KMS-11 (cell line): ENCODE results near the gene RBFOX2.
"Not testable (repeated sequence)": the region's sequence is repeated elsewhere in the genome, so short reads cannot be mapped to it uniquely, and the experiment has no call there.

Source experiments
- H2AFZ ChIP-seq: fragments of 200-600 bp; sonication (generic); 2 replicates; pipeline ENCODE4 v1.6.1; 2016; ENCODE audit warnings: antibody characterized with exemption, mixed run types, low read depth
- H3K27ac ChIP-seq: fragments of 200-600 bp; sonication (generic); 2 replicates; pipeline ENCODE4 v1.6.1; 2016; ENCODE audit warnings: mild to moderate bottlenecking, mixed run types
- H3K27me3 ChIP-seq: fragments of 200-600 bp; sonication (generic); 2 replicates; pipeline ENCODE4 v1.6.1; 2017; ENCODE audit warnings: mild to moderate bottlenecking, low read depth, mixed run types, moderate library complexity; ENCODE audit not compliant: insufficient read depth
- H3K36me3 ChIP-seq: fragments of 200-600 bp; sonication (generic); 2 replicates; pipeline ENCODE4 v1.6.1; 2017; ENCODE audit warnings: mild to moderate bottlenecking, mixed run types; ENCODE audit not compliant: insufficient read depth
- H3K4me1 ChIP-seq: fragments of 200-600 bp; sonication (generic); 2 replicates; pipeline ENCODE4 v1.6.1; 2016; ENCODE audit warnings: mild to moderate bottlenecking, low read depth, mixed run types; ENCODE audit not compliant: poor library complexity, severe bottlenecking
- H3K4me2 ChIP-seq: fragments of 200-600 bp; sonication (generic); 2 replicates; pipeline ENCODE4 v1.7.0; 2016; ENCODE audit warnings: mild to moderate bottlenecking, mixed run types
- H3K4me3 ChIP-seq: fragments of 200-600 bp; sonication (generic); IDR thresholded peaks from 2 replicates; pipeline ENCODE4 v1.6.1; 2017; ENCODE audit warnings: low read depth, low read length, mixed read lengths; ENCODE audit not compliant: insufficient read depth
- H3K79me2 ChIP-seq: fragments of 200-600 bp; sonication (generic); 2 replicates; pipeline ENCODE4 v1.6.1; 2016; ENCODE audit warnings: low read depth, mixed run types; ENCODE audit not compliant: insufficient read depth
- H3K9ac ChIP-seq: fragments of 200-600 bp; sonication (generic); 2 replicates; pipeline ENCODE4 v1.6.1; 2016; ENCODE audit warnings: mild to moderate bottlenecking, mixed run types
- H4K20me1 ChIP-seq: fragments of 200-600 bp; sonication (generic); 2 replicates; pipeline ENCODE4 v1.6.1; 2016; ENCODE audit warnings: mild to moderate bottlenecking, mixed run types; ENCODE audit not compliant: insufficient read depth
- CTCF ChIP-seq: fragments of 200-600 bp; sonication (generic); conservative IDR thresholded peaks from 2 replicates; pipeline ENCODE4 v1.6.1; 2017; ENCODE audit warnings: low read depth, mild to moderate bottlenecking, antibody characterized with exemption, low read length, moderate library complexity, mixed read lengths

Gene RBFOX2

GRCh38 chr22:35739076-35739930, 289.3 kb downstream of the RBFOX2 start:
- H3K27ac ChIP-seq = no peak overlapping the region
- H3K4me2 ChIP-seq = no peak overlapping the region
- no peaks in the 10 kb centered on the region for H3K27me3 ChIP-seq
- H3K4me1 ChIP-seq = no peaks in the 10 kb centered on the region
- TF ChIP-seq CTCF = no peak
- H3K36me3 ChIP-seq = no peaks in the 10 kb centered on the region
- no peak overlapping the region for H2AFZ ChIP-seq
- no peak overlapping the region for H3K9ac ChIP-seq
- no peaks in the 10 kb centered on the region for H4K20me1 ChIP-seq
- no peak overlapping the region for H3K4me3 ChIP-seq
- no peaks in the 10 kb centered on the region for H3K79me2 ChIP-seq

GRCh38 chr22:35737886-35738285, 290.7 kb downstream of the RBFOX2 start:
- H3K9ac ChIP-seq, H3K27ac ChIP-seq, H3K4me1 ChIP-seq, H3K27me3 ChIP-seq, H3K4me3 ChIP-seq, H4K20me1 ChIP-seq, H2AFZ ChIP-seq, H3K79me2 ChIP-seq, H3K4me2 ChIP-seq, H3K36me3 ChIP-seq: not testable (repeated sequence)

GRCh38 chr22:35736701-35737100, 291.9 kb downstream of the RBFOX2 start:
- Histone ChIP-seq H2AFZ (no peak overlapping the region), H3K36me3 (no peaks in the 10 kb centered on the region), H3K4me3 (no peak overlapping the region), H3K9ac (no peak overlapping the region), H3K27me3 (no peaks in the 10 kb centered on the region), H3K79me2 (no peaks in the 10 kb centered on the region), H3K4me2 (no peak overlapping the region), H3K4me1 (no peaks in the 10 kb centered on the region), H3K27ac (no peak overlapping the region), H4K20me1 (no peaks in the 10 kb centered on the region)
- TF ChIP-seq CTCF = no peak

GRCh38 chr22:35736166-35736565, 292.5 kb downstream of the RBFOX2 start:
- TF ChIP-seq CTCF = no peak

GRCh38 chr22:35735542-35735941, 293.1 kb downstream of the RBFOX2 start:
- TF ChIP-seq CTCF = no peak
- Histone ChIP-seq H3K4me1 (no peaks in the 10 kb centered on the region), H2AFZ (no peak overlapping the region), H3K4me2 (no peak overlapping the region), H3K27me3 (no peaks in the 10 kb centered on the region), H4K20me1 (no peaks in the 10 kb centered on the region), H3K9ac (no peak overlapping the region), H3K27ac (no peak overlapping the region), H3K79me2 (no peaks in the 10 kb centered on the region), H3K4me3 (no peak overlapping the region), H3K36me3 (no peaks in the 10 kb centered on the region)

More at GRCh38 chr22:35736166-35736565, 292.5 kb downstream of the RBFOX2 start:
- no peak overlapping the region for H2AFZ ChIP-seq
- no peaks in the 10 kb centered on the region for H3K36me3 ChIP-seq
- H4K20me1 ChIP-seq = no peaks in the 10 kb centered on the region
- H3K4me1 ChIP-seq = no peaks in the 10 kb centered on the region
- H3K27ac ChIP-seq = no peak overlapping the region
- H3K9ac ChIP-seq = no peak overlapping the region
- H3K79me2 ChIP-seq = no peaks in the 10 kb centered on the region
- H3K4me3 ChIP-seq = no peak overlapping the region
- no peak overlapping the region for H3K4me2 ChIP-seq
- H3K27me3 ChIP-seq = no peaks in the 10 kb centered on the region
